AG09309 (cell line): ENCODE measurements around the gene NSD2.

ENCODE experiments used
- DNase-seq: peaks from one replicate; pipeline ENCODE4 v3.0.0-alpha.2; 2010; ENCODE audit warnings: low read depth
- H3K4me3 ChIP-seq: 2 replicates; pipeline ENCODE4 v1.5.1; 2011; ENCODE audit warnings: mild to moderate bottlenecking, low read depth, low read length, moderate library complexity; ENCODE audit not compliant: control insufficient read depth
- TF ChIP-seq, protein P1 (sequence below): IDR thresholded peaks from 2 replicates; pipeline ENCODE4 v1.5.1; 2011; ENCODE audit warnings: mild to moderate bottlenecking, low read depth, low read length, inconsistent platforms; ENCODE audit not compliant: insufficient read depth, control insufficient read depth; ENCODE audit errors: missing control alignments

The NSD2 gene

DNA sequence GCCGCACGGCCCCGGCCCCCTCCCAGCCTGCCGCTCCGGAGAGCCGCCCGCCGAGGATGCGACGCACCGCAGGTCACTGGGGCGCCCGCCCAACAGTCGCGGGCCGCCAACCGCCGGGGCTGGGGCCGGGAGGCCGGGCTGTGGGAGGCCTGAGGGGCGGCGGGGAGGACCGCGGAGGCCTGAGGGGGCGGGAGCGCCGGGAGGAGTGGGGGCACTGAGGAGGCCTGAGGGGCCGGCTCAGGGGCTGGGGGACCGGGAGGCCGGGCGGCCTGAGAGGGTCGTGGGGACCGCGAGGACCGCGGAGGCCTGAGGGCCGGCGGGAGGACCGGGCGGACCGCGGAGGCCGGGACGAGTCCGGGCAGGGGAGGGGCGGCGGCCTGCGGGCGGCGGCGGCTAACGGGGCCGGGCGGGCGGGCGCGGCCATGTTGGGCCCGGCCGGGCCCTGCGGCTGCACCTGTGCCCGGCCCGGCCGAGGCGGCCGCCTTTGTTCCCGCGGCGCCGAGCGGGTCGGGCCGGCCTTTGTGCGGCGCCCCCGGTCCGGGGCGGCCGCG, 353 bp downstream of the NSD2 start:
- TF ChIP-seq, protein P1, sequence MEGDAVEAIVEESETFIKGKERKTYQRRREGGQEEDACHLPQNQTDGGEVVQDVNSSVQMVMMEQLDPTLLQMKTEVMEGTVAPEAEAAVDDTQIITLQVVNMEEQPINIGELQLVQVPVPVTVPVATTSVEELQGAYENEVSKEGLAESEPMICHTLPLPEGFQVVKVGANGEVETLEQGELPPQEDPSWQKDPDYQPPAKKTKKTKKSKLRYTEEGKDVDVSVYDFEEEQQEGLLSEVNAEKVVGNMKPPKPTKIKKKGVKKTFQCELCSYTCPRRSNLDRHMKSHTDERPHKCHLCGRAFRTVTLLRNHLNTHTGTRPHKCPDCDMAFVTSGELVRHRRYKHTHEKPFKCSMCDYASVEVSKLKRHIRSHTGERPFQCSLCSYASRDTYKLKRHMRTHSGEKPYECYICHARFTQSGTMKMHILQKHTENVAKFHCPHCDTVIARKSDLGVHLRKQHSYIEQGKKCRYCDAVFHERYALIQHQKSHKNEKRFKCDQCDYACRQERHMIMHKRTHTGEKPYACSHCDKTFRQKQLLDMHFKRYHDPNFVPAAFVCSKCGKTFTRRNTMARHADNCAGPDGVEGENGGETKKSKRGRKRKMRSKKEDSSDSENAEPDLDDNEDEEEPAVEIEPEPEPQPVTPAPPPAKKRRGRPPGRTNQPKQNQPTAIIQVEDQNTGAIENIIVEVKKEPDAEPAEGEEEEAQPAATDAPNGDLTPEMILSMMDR = no peak
- DNase-seq = no peak
- peak overlapping the region; percentile 58 for H3K4me3 ChIP-seq

DNA sequence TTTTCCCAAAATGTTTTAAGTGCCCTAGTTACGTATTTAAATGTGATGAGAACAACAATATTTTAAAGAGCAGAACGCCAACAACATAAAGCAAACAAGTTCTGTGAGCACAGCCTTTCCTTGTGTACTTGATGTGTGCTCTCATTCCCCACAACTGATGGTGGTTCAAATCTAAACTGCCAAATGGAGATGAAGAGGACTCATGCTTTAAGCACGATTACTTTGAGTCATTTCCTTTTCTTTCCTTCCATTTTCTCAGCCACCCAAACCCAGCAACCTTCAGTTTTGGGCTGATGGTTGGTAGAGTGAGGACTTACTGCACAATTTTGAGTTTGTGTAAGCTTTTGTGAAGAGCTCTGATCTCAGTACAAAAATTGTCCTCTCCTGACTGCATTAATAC, 1.7 kb downstream of the NSD2 start:
- DNase-seq = no peak
- TF ChIP-seq, protein P1 = no peak
- peak overlapping the region; percentile 58; the same call in 1 of the 2 replicates for H3K4me3 ChIP-seq

DNA sequence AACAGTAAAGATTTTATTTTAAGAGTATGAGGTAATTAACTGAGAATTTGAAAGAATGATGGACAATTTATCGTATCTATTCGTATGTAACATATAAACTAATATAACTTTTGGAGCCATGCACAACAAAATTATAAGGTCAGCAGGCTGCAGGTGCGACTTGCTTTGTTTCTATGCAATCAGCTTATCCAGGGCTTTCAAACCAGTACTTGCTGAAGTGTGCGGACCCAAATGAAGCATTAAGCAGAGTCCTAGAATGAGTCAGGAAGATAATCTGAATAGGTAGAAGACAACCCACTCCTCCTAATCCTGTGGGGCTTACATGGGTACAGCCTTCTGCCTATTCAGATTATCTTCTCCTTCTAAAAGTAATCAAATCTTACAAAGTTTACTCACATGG, 2.1 kb downstream of the NSD2 start:
- H3K4me3 ChIP-seq = no peak overlapping the region
- TF ChIP-seq, protein P1 = no peak
- DNase-seq = no peak

DNA sequence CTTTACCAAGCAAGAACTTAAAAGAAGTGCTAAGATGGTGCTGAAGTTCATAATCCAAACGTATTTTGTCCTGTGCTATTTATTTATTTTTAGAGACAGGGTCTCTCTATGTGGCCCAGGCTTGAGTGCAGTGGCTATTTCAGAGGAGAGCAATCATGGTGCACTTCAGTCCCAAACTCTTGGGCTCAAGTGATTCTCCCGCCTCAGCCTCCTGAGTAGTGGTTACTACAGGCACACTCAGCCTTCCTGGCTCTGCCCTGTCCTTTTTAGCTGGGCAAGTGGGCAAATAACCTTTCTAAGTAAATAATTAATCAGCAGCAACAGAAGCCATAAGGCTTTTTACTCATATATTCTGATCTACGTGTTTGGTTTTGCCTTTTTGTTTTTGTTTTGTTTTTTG, 2.6 kb downstream of the NSD2 start:
- TF ChIP-seq, protein P1 = no peak
- no peak overlapping the region for H3K4me3 ChIP-seq
- DNase-seq = no peak

DNA sequence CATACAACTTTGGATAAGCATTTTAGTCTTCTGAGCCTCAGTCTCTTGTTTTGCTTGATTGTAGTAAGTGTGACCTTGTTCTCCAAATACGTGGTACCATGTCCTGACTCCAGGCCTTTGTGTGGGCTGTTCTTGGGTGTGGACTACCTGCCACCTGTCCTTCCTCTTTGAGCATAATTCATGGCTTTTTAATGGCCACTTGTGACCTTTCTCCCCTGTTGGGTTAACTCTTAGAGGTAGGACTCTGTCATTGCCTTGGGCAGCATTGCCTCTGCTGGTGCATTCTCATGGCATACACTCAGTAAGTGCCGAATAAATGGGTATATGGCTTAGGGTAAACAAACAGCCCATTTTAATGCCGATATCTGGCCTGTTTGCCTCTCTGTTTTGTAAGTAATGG, 3.0 kb downstream of the NSD2 start:
- no peak for DNase-seq
- TF ChIP-seq, protein P1 = no peak
- H3K4me3 ChIP-seq = no peak overlapping the region

DNA sequence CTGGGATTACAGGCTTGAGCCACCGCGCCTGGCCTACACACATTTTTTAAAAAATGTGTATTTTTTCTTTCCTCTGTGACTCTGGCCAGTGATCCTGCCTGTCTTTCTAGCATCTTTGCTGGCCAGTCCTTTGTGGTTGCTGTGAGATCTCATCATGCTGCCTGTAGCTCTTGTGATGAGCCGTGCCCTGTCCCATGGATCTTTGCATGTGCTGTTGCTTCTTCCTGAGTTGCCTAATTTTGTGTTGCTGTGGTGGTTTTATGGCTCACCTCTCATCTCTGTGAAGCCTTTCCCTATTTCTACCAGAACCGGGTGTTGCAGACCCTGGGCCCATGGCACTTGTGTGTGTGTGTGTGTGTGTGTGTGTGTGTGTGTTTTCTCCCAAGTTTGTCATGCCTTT, 8.3 kb downstream of the NSD2 start:
- DNase-seq = no peak
- TF ChIP-seq, protein P1 = no peak
- no peak overlapping the region for H3K4me3 ChIP-seq

DNA sequence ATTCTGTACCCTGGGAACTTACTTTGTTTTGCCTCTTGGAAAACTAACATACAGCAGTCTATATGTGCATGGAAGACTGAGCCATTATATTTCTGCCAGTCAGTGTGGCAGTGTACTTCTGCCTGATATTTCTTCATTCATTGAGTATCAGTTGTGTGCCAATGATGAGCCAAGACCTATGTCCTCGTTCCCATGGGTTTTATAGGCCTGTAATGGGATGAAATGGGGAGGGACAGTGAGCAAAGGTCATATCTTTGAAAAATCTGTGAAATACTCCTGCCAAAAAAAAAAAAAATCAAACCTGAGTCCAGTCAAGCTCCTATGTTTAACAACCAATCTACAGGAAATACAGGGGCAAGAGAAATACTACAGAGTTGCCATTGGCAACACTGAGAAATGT, 9.1 kb downstream of the NSD2 start:
- TF ChIP-seq, protein P1 = no peak
- H3K4me3 ChIP-seq = no peak overlapping the region
- DNase-seq = no peak
